Nephron (organoid): ENCODE measurements around the gene TCIRG1.

Experiments used
- H3K27ac Mint-ChIP-seq, 3 experiments: 2 replicates each; pipeline ENCODE4 v1.8.0; 2020; ENCODE audit warnings: mixed read lengths in 3 of 3, mild to moderate bottlenecking in 2 of 3, moderate library complexity in 1 of 3
- H3K27me3 Mint-ChIP-seq: 2 replicates; pipeline ENCODE4 v1.8.0; 2021; ENCODE audit warnings: low read depth, mild to moderate bottlenecking, moderate library complexity, mixed read lengths
- H3K36me3 Mint-ChIP-seq: 2 replicates; pipeline ENCODE4 v1.8.0; 2020; ENCODE audit warnings: low read depth, mixed read lengths
- H3K4me1 Mint-ChIP-seq: 2 replicates; pipeline ENCODE4 v1.8.0; 2020; ENCODE audit warnings: mixed read lengths
- H3K4me3 Mint-ChIP-seq, 3 experiments: 2 replicates each; pipeline ENCODE4 v1.8.0; 2020; ENCODE audit warnings: mild to moderate bottlenecking in 3 of 3, mixed read lengths in 3 of 3, moderate library complexity in 2 of 3
- H3K9me3 Mint-ChIP-seq: 2 replicates; pipeline ENCODE4 v1.8.0; 2020; ENCODE audit warnings: mixed read lengths
- TF ChIP-seq, protein P1 (sequence below), 3 experiments: fragments of 200-600 bp; sonication (generic); IDR thresholded peaks; one replicate each; pipeline ENCODE4 v1.5.0; 2021; ENCODE audit warnings: antibody characterized with exemption in 3 of 3; ENCODE audit not compliant: unreplicated experiment in 3 of 3

TCIRG1 gene

DNA sequence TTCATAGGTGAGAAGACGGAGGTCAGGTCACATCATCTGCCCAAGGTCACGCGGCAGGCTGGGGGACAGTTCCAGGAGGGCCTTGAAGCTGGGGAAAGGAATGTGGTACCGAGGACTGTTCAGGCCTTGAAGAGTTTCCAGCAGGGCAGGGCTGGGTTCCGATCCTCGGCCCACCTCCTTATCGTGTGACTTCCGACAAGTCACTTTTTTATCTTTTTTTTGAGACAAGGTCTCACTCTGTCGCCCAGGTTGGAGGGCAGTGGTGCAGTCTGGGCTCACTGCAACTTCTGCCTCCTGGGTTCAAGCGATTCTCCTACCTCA, 7.7 kb upstream of the TCIRG1 start:
- Mint-ChIP-seq H3K36me3 (peaks cover 8% of the 10 kb centered on the region), H3K9me3 (no peaks in the 10 kb centered on the region), H3K27ac (peak overlapping the region; percentile 73 to 91 (median 85)), H3K27me3 (no peaks in the 10 kb centered on the region), H3K4me3 (peak overlapping the region; percentile 88 to 92 (median 92)), H3K4me1 (peaks cover 21% of the 10 kb centered on the region)
- TF ChIP-seq, protein P1, sequence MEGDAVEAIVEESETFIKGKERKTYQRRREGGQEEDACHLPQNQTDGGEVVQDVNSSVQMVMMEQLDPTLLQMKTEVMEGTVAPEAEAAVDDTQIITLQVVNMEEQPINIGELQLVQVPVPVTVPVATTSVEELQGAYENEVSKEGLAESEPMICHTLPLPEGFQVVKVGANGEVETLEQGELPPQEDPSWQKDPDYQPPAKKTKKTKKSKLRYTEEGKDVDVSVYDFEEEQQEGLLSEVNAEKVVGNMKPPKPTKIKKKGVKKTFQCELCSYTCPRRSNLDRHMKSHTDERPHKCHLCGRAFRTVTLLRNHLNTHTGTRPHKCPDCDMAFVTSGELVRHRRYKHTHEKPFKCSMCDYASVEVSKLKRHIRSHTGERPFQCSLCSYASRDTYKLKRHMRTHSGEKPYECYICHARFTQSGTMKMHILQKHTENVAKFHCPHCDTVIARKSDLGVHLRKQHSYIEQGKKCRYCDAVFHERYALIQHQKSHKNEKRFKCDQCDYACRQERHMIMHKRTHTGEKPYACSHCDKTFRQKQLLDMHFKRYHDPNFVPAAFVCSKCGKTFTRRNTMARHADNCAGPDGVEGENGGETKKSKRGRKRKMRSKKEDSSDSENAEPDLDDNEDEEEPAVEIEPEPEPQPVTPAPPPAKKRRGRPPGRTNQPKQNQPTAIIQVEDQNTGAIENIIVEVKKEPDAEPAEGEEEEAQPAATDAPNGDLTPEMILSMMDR (IDR thresholded peaks at IDR 0.05; ENCODE audit: unreplicated experiment in 3 of 3) = no peak

DNA sequence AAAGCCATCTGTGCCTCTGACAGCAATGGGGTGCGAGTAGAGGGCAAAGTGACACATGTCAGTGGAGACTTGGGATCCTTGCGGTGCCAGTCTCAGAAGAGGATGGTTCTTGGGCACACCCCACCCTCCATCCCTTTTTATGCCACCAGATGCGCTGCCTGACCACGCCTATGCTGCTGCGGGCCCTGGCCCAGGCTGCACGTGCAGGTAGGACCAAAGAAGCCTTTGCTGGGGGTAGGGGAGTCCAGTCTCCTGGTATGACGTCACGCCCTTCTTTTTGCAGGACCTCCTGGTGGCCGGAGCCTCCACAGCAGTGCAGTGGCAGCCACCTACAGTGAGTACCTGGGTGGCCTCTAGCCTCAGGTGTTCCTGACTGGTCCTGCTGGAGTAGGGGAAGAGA, 6.8 kb upstream of the TCIRG1 start:
- Mint-ChIP-seq H3K9me3 (no peaks in the 10 kb centered on the region), H3K27ac (no peak overlapping the region)
- TF ChIP-seq, protein P1 (IDR thresholded peaks at IDR 0.05; ENCODE audit: unreplicated experiment in 3 of 3) = no peak

DNA sequence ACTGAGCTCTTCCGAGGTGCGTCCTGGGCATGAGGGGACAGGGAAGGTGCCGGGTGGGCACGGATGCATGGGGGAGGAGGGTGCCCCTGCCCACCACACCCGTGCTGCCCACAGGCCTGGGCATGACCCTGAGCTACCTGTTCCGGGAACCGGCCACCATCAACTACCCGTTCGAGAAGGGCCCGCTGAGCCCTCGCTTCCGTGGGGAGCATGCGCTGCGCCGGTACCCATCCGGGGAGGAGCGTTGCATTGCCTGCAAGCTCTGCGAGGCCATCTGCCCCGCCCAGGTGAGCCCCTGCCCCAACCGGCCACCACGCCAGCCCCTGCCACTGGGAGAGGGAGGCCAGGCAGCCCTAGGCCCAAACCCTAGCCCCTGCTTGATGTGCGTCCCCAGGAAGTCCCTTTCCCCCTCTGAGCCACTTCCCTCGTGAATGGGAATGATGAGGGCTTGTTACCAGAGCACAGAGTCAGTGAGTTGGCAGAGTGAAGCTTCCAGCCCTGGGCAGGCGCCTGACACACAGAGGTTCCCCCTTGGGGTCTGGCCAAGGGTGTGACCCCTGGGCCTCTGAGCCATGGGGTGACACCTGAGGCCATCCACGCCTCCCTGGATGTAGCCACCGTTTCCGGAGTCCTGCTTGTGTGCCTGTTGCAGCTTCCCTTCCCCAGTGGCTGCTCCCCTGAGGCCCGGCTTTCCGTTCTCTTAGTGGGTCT, 5.7 kb upstream of the TCIRG1 start:
- Mint-ChIP-seq H3K27me3 (no peaks in the 10 kb centered on the region), H3K9me3 (no peaks in the 10 kb centered on the region), H3K4me3 (peak overlapping the region; percentile 40 to 79 (median 51)), H3K36me3 (peaks cover 5% of the 10 kb centered on the region), H3K4me1 (peaks cover 21% of the 10 kb centered on the region), H3K27ac (no peak overlapping the region)
- TF ChIP-seq, protein P1 (IDR thresholded peaks at IDR 0.05; ENCODE audit: unreplicated experiment in 3 of 3) = no peak

More for the DNA sequence above, 6.8 kb upstream of the TCIRG1 start:
- H3K4me3 Mint-ChIP-seq = peak overlapping the region; percentile 88 to 92 (median 92)
- no peaks in the 10 kb centered on the region for H3K27me3 Mint-ChIP-seq
- H3K4me1 Mint-ChIP-seq = peaks cover 21% of the 10 kb centered on the region
- peaks cover 5% of the 10 kb centered on the region for H3K36me3 Mint-ChIP-seq

DNA sequence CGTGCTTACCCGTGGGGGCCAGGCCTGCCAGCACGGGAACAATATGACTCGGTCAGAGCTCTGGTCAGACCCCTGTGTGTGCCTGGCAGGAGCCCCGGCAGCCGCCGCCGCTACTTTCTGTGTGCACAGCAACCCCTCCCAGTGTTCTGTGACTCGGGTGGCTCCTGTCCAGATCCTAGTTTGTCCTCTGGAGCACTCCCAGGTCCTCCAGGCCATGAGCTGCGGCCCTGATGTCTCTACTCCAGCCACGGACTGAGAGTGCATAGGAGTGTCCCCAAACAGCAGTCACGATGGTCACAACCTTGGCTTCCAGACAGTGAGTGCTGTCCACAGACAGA, 5.1 kb upstream of the TCIRG1 start:
- Mint-ChIP-seq H3K36me3 (peaks cover 5% of the 10 kb centered on the region), H3K27me3 (no peaks in the 10 kb centered on the region), H3K27ac (no peak overlapping the region), H3K9me3 (no peaks in the 10 kb centered on the region), H3K4me3 (peak overlapping the region; percentile 40 to 79 (median 51)), H3K4me1 (peaks cover 21% of the 10 kb centered on the region)
- TF ChIP-seq, protein P1 (IDR thresholded peaks at IDR 0.05; ENCODE audit: unreplicated experiment in 3 of 3) = no peak

DNA sequence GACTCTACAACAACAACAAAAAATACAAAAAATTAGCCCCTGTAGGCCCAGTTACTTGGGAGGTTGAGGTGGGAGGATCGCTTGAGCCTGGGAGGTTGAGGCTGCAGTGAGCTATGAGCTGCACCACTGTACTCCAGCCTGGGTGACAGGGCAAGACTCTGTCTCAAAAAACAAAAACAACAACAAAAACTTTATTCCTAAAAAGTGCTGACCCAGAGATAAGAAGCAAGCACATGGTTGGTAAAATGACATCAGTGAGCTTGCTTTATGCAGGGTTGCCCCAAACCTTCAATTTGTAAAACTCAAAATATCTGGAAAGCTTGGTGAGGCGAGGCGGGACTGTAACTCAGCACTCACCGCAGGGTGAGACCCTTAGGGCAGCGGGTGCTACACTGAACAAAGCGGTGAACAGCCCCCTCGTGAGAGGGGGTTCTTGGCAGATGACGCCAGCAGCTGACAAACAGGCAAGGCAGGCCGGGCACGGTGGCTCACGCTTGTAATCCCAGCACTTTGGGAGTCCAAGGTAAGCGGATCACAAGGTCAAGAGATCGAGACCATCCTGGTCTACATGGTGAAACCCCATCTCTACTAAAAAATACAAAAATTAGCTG, 3.5 kb upstream of the TCIRG1 start:
- H3K9me3 Mint-ChIP-seq = no peaks in the 10 kb centered on the region
- H3K27me3 Mint-ChIP-seq = no peaks in the 10 kb centered on the region
- TF ChIP-seq, protein P1 (IDR thresholded peaks at IDR 0.05; ENCODE audit: unreplicated experiment in 3 of 3) = no peak

More for the DNA sequence above, 3.5 kb upstream of the TCIRG1 start:
- Mint-ChIP-seq H3K4me3 (no peak overlapping the region), H3K36me3 (peaks cover 5% of the 10 kb centered on the region), H3K27ac (no peak overlapping the region), H3K4me1 (peaks cover 15% of the 10 kb centered on the region)
